ENCODE data around the gene DCTN2. TPM values are rescaled to one million over a fixed set of nuclear protein-coding genes. Genes with fewer than 3 reads are reported as not detected.
A peak's percentile ranks its signal among the peaks of the same experiment; 100 is the strongest.

DCTN2 gene
- total and polyA plus RNA-seq, 2 donors (not counting 3 experiments of a cell fraction or from before 2014, with no cell fraction given): 146 to 161 TPM

DNA sequence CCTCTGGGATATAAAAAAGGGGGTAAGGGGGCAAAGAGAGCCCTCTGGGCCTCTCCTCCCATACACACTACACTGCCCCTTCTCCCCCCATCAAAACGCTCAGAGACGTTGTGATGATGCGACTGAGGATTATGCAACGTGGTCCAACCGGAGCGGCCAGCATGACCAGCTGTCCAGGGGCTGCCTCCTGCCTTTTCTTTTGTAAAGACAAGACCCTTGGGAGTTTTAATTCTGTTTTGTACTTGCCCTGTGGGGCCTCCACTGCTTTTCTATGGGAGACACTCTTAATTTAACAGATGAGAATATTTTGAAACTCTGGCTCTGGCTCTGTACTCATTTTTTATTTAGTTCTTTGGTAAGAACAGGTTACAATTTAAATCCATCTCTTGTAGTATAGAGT lies 17.2 kb downstream of the DCTN2 start:
- Histone ChIP-seq H3K79me2 (ENCODE audit: control insufficient read depth, insufficient read depth, low read length) (peaks cover 3% of the 10 kb centered on the region), H3K4me3 (replicated peaks in 1 of 3; ENCODE audit: insufficient read depth in 1 of 3, low read depth in 1 of 3, low read length in 3 of 3) (no peak overlapping the region), H3K4me2 (ENCODE audit: insufficient read depth, low read length) (no peak overlapping the region), H3K27me3 (ENCODE audit: control insufficient read depth in 2 of 2, insufficient read depth in 2 of 2, low read length in 2 of 2) (no peaks in the 10 kb centered on the region), H3K9me3 (replicated peaks; ENCODE audit: control insufficient read depth, insufficient read depth, low read length) (no peaks in the 10 kb centered on the region), H3K4me1 (ENCODE audit: control insufficient read depth, extremely low read depth, insufficient read depth, low read length) (no peaks in the 10 kb centered on the region), H2AFZ (ENCODE audit: low read depth, low read length) (no peak overlapping the region), H3K36me3 (ENCODE audit: control insufficient read depth in 2 of 2, extremely low read depth in 1 of 2, insufficient read depth in 2 of 2, low read length in 2 of 2) (peaks cover 28 to 61% of the 10 kb centered on the region in 2 experiments), H3K9ac (replicated peaks; ENCODE audit: extremely low read depth, insufficient read depth, low read length) (no peak overlapping the region), H3K27ac (ENCODE audit: insufficient read depth, low read depth, low read length) (no peak overlapping the region), H4K20me1 (replicated peaks; ENCODE audit: control insufficient read depth, extremely low read depth, insufficient read depth, low read length) (no peaks in the 10 kb centered on the region), H3K9me1 (replicated peaks; ENCODE audit: control insufficient read depth, extremely low read depth, insufficient read depth, low read length) (no peaks in the 10 kb centered on the region)
- intact Hi-C loops (cut with micrococcal nuclease) (no loop called here), dilution Hi-C loops (cut with MboI; ENCODE audit: extremely low pct_ligation_motif_present, low sequenced_read_pairs) (no loop called here)
- TSS peak; percentile 28 for BruUV-seq (replicated peaks)
- POLR2A ChIA-PET: no interaction called here
- DNase-seq (ENCODE audit: low read depth, low spot score): no peak
- CTCF ChIA-PET: no interaction called here
- TF ChIP-seq JUN (IDR thresholded peaks at IDR 0.05; ENCODE audit: borderline replicate concordance, insufficient read depth, insufficient read length, low read depth) (no peak), FOS (IDR thresholded peaks at IDR 0.05; ENCODE audit: borderline replicate concordance, insufficient read depth, low read length) (no peak), EZH2 (IDR thresholded peaks at IDR 0.05; ENCODE audit: borderline replicate concordance, low read depth, low read length, severe bottlenecking) (no peak), GATA2 (IDR thresholded peaks at IDR 0.05; ENCODE audit: insufficient read depth, insufficient read length, low read depth, low read length) (no peak), POLR2A (IDR thresholded peaks at IDR 0.05; ENCODE audit: low read depth, low read length) (no peak)
- TF ChIP-seq, protein P1, sequence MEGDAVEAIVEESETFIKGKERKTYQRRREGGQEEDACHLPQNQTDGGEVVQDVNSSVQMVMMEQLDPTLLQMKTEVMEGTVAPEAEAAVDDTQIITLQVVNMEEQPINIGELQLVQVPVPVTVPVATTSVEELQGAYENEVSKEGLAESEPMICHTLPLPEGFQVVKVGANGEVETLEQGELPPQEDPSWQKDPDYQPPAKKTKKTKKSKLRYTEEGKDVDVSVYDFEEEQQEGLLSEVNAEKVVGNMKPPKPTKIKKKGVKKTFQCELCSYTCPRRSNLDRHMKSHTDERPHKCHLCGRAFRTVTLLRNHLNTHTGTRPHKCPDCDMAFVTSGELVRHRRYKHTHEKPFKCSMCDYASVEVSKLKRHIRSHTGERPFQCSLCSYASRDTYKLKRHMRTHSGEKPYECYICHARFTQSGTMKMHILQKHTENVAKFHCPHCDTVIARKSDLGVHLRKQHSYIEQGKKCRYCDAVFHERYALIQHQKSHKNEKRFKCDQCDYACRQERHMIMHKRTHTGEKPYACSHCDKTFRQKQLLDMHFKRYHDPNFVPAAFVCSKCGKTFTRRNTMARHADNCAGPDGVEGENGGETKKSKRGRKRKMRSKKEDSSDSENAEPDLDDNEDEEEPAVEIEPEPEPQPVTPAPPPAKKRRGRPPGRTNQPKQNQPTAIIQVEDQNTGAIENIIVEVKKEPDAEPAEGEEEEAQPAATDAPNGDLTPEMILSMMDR (IDR thresholded peaks at IDR 0.05; ENCODE audit: extremely low read depth in 1 of 2, insufficient read depth in 1 of 2, low read depth in 1 of 2, low read length in 2 of 2): no peak
- FAIRE-seq: no peak

All from endothelial cell of umbilical vein (primary cell).